Measurements from ENCODE around the gene CD2.
"Not testable (repeated sequence)": the region's sequence is repeated elsewhere in the genome, so short reads cannot be mapped to it uniquely, and the experiment has no call there.

The CD2 gene

GRCh38 chr1:116758456-116758815, 4.2 kb downstream of the CD2 start:
- H4K8ac ChIP-seq (ENCODE audit: low read depth, low read length); H3K27me3 ChIP-seq (ENCODE audit: insufficient read depth, low read length, poor library complexity); DNase-seq; H3K23ac ChIP-seq (ENCODE audit: low read length); H4K5ac ChIP-seq (ENCODE audit: low read length); H3K9ac ChIP-seq (ENCODE audit: low read length); H3K4me2 ChIP-seq (ENCODE audit: low read length); H3K4ac ChIP-seq (ENCODE audit: low read depth, low read length); H3K36me3 ChIP-seq (ENCODE audit: control insufficient read depth, insufficient read depth, low read length); H3K79me2 ChIP-seq (ENCODE audit: control insufficient read depth, insufficient read depth, low read length); H3K18ac ChIP-seq (ENCODE audit: low read length); H3K27ac ChIP-seq (ENCODE audit: low read depth, low read length); H3K79me1 ChIP-seq (ENCODE audit: low read length); H2BK5ac ChIP-seq (ENCODE audit: low read length); H3K4me1 ChIP-seq (ENCODE audit: control insufficient read depth, low read depth, low read length); H2BK120ac ChIP-seq (ENCODE audit: low read depth, low read length); H2BK15ac ChIP-seq (replicated peaks; ENCODE audit: low read depth); H2AK5ac ChIP-seq (ENCODE audit: low read length); H3K4me3 ChIP-seq (ENCODE audit: low read length); H3K56ac ChIP-seq (ENCODE audit: low read length): not testable (repeated sequence)
- no CpG with 5 or more reads among the region's 5 CpGs for WGBS (ENCODE audit: extremely low coverage, insufficient coverage, low lambda C conversion rate)

DNA sequence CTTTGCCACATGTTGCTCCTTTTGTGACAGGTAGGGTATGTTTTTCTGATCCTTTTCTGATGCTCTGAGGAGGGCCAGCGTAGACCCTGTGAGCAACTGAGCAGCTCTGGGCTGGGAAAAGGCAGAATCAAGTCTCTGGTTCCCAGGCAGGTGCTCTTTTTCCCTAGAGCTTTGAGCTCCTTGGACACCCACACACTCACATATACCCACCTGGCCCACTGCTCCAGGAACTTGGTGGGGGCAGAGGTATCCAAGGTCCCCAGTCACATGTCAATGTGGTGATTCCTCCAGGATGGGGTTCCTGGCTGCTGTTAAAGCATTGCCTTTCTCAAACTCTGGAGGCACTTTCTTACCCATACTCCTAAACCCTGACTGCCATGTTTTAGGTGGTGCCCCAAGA, 5.4 kb downstream of the CD2 start:
- Histone ChIP-seq H2AK5ac (ENCODE audit: low read length) (no peak overlapping the region), H3K27me3 (ENCODE audit: insufficient read depth, low read length, poor library complexity) (no peaks in the 10 kb centered on the region), H4K8ac (ENCODE audit: low read depth, low read length) (no peak overlapping the region), H3K79me2 (ENCODE audit: control insufficient read depth, insufficient read depth, low read length) (no peaks in the 10 kb centered on the region), H2BK120ac (ENCODE audit: low read depth, low read length) (no peak overlapping the region), H2BK15ac (replicated peaks; ENCODE audit: low read depth) (no peak overlapping the region), H3K9ac (ENCODE audit: low read length) (no peak overlapping the region), H3K18ac (ENCODE audit: low read length) (no peak overlapping the region), H2BK5ac (ENCODE audit: low read length) (no peak overlapping the region), H3K23ac (ENCODE audit: low read length) (no peak overlapping the region), H3K79me1 (ENCODE audit: low read length) (no peaks in the 10 kb centered on the region), H3K4ac (ENCODE audit: low read depth, low read length) (no peak overlapping the region), H4K5ac (ENCODE audit: low read length) (no peak overlapping the region), H3K4me1 (ENCODE audit: control insufficient read depth, low read depth, low read length) (no peaks in the 10 kb centered on the region), H3K56ac (ENCODE audit: low read length) (no peak overlapping the region), H3K36me3 (ENCODE audit: control insufficient read depth, insufficient read depth, low read length) (no peaks in the 10 kb centered on the region), H3K4me3 (ENCODE audit: low read length) (no peak overlapping the region), H3K4me2 (ENCODE audit: low read length) (no peak overlapping the region), H3K27ac (ENCODE audit: low read depth, low read length) (no peak overlapping the region)
- no CpG with 5 or more reads among the region's 1 CpG for WGBS (ENCODE audit: extremely low coverage, insufficient coverage, low lambda C conversion rate)
- DNase-seq, result no peak

DNA sequence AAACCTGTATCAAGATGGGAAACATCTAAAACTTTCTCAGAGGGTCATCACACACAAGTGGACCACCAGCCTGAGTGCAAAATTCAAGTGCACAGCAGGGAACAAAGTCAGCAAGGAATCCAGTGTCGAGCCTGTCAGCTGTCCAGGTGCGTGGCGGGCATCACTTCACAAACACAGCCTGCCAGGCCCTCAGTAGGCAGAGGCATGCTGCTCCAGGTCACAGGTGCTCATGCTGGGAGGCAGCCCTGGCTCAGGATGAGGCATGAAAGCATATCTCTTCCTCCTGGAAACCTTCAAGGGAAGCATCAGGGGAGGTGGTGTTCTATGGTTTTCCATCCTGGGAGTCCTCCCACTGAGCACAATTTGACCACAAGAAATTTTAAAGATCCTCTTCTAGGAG, 6.3 kb downstream of the CD2 start:
- Histone ChIP-seq H3K56ac (ENCODE audit: low read length) (no peak overlapping the region), H3K79me1 (ENCODE audit: low read length) (no peaks in the 10 kb centered on the region), H2BK120ac (ENCODE audit: low read depth, low read length) (no peak overlapping the region), H2AK5ac (ENCODE audit: low read length) (no peak overlapping the region), H3K4me1 (ENCODE audit: control insufficient read depth, low read depth, low read length) (no peaks in the 10 kb centered on the region), H3K36me3 (ENCODE audit: control insufficient read depth, insufficient read depth, low read length) (no peaks in the 10 kb centered on the region), H3K27me3 (ENCODE audit: insufficient read depth, low read length, poor library complexity) (no peaks in the 10 kb centered on the region), H3K27ac (ENCODE audit: low read depth, low read length) (no peak overlapping the region), H3K9ac (ENCODE audit: low read length) (no peak overlapping the region), H3K23ac (ENCODE audit: low read length) (no peak overlapping the region), H2BK15ac (replicated peaks; ENCODE audit: low read depth) (no peak overlapping the region), H4K8ac (ENCODE audit: low read depth, low read length) (no peak overlapping the region), H4K5ac (ENCODE audit: low read length) (no peak overlapping the region), H3K79me2 (ENCODE audit: control insufficient read depth, insufficient read depth, low read length) (no peaks in the 10 kb centered on the region), H3K4me3 (ENCODE audit: low read length) (no peak overlapping the region), H2BK5ac (ENCODE audit: low read length) (no peak overlapping the region), H3K4ac (ENCODE audit: low read depth, low read length) (no peak overlapping the region), H3K18ac (ENCODE audit: low read length) (no peak overlapping the region), H3K4me2 (ENCODE audit: low read length) (no peak overlapping the region)
- no peak for DNase-seq
- no CpG with 5 or more reads among the region's 3 CpGs for WGBS (ENCODE audit: extremely low coverage, insufficient coverage, low lambda C conversion rate)

GRCh38 chr1:116760996-116761665, 6.9 kb downstream of the CD2 start:
- Histone ChIP-seq H3K9ac (ENCODE audit: low read length) (no peak overlapping the region), H3K18ac (ENCODE audit: low read length) (no peak overlapping the region), H2AK5ac (ENCODE audit: low read length) (no peak overlapping the region), H3K4me2 (ENCODE audit: low read length) (no peak overlapping the region), H3K27me3 (ENCODE audit: insufficient read depth, low read length, poor library complexity) (no peaks in the 10 kb centered on the region), H3K27ac (ENCODE audit: low read depth, low read length) (no peak overlapping the region), H4K5ac (ENCODE audit: low read length) (no peak overlapping the region), H4K8ac (ENCODE audit: low read depth, low read length) (no peak overlapping the region), H2BK15ac (replicated peaks; ENCODE audit: low read depth) (no peak overlapping the region), H2BK5ac (ENCODE audit: low read length) (no peak overlapping the region), H3K4ac (ENCODE audit: low read depth, low read length) (no peak overlapping the region), H3K56ac (ENCODE audit: low read length) (no peak overlapping the region), H3K79me1 (ENCODE audit: low read length) (no peaks in the 10 kb centered on the region), H3K79me2 (ENCODE audit: control insufficient read depth, insufficient read depth, low read length) (no peaks in the 10 kb centered on the region), H3K23ac (ENCODE audit: low read length) (no peak overlapping the region), H2BK120ac (ENCODE audit: low read depth, low read length) (no peak overlapping the region), H3K4me1 (ENCODE audit: control insufficient read depth, low read depth, low read length) (no peaks in the 10 kb centered on the region), H3K4me3 (ENCODE audit: low read length) (no peak overlapping the region), H3K36me3 (ENCODE audit: control insufficient read depth, insufficient read depth, low read length) (no peaks in the 10 kb centered on the region)
- DNase-seq, result no peak
- no CpG with 5 or more reads among the region's 4 CpGs for WGBS (ENCODE audit: extremely low coverage, insufficient coverage, low lambda C conversion rate)

DNA sequence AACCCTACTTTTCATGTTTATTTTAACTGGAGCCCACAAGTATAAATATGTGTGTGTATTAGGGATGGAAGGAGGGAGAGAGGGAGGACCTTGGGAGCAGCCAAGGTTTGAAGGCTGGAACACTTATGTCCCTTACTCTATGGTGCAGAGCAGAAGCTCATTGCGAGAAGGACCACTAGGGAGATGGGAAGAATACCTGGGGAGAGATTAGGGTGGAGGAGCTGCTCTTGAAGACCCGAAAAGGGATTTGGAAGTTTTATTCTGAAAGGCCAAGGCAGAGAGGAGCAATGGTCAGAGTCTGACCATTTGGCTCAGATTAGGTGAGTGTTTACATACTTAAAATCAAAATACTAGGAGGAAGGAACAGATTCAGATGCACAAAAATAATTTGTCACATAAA, 8.1 kb downstream of the CD2 start:
- Histone ChIP-seq H4K8ac (ENCODE audit: low read depth, low read length) (no peak overlapping the region), H3K36me3 (ENCODE audit: control insufficient read depth, insufficient read depth, low read length) (no peaks in the 10 kb centered on the region), H3K4me3 (ENCODE audit: low read length) (no peak overlapping the region), H3K4me1 (ENCODE audit: control insufficient read depth, low read depth, low read length) (no peaks in the 10 kb centered on the region), H3K27me3 (ENCODE audit: insufficient read depth, low read length, poor library complexity) (no peaks in the 10 kb centered on the region), H3K27ac (ENCODE audit: low read depth, low read length) (no peak overlapping the region), H2AK5ac (ENCODE audit: low read length) (no peak overlapping the region), H4K5ac (ENCODE audit: low read length) (no peak overlapping the region), H3K4ac (ENCODE audit: low read depth, low read length) (no peak overlapping the region), H3K9ac (ENCODE audit: low read length) (no peak overlapping the region), H3K23ac (ENCODE audit: low read length) (no peak overlapping the region), H2BK120ac (ENCODE audit: low read depth, low read length) (no peak overlapping the region), H2BK5ac (ENCODE audit: low read length) (no peak overlapping the region), H3K4me2 (ENCODE audit: low read length) (no peak overlapping the region), H2BK15ac (replicated peaks; ENCODE audit: low read depth) (no peak overlapping the region), H3K56ac (ENCODE audit: low read length) (no peak overlapping the region), H3K79me2 (ENCODE audit: control insufficient read depth, insufficient read depth, low read length) (no peaks in the 10 kb centered on the region), H3K79me1 (ENCODE audit: low read length) (no peaks in the 10 kb centered on the region), H3K18ac (ENCODE audit: low read length) (no peak overlapping the region)
- DNase-seq, result no peak
- WGBS (ENCODE audit: extremely low coverage, insufficient coverage, low lambda C conversion rate), result no CpG with 5 or more reads among the region's 2 CpGs

GRCh38 chr1:116762781-116763115, 8.5 kb downstream of the CD2 start:
- no peaks in the 10 kb centered on the region for H3K79me1 ChIP-seq (ENCODE audit: low read length)
- no peak overlapping the region for H4K5ac ChIP-seq (ENCODE audit: low read length)
- no peak overlapping the region for H3K27ac ChIP-seq (ENCODE audit: low read depth, low read length)
- no peak overlapping the region for H3K9ac ChIP-seq (ENCODE audit: low read length)
- H3K4ac ChIP-seq (ENCODE audit: low read depth, low read length), result no peak overlapping the region
- no peak overlapping the region for H3K23ac ChIP-seq (ENCODE audit: low read length)
- no peak for DNase-seq
- H2BK5ac ChIP-seq (ENCODE audit: low read length), result no peak overlapping the region
- H3K36me3 ChIP-seq (ENCODE audit: control insufficient read depth, insufficient read depth, low read length), result no peaks in the 10 kb centered on the region
- H3K4me1 ChIP-seq (ENCODE audit: control insufficient read depth, low read depth, low read length), result no peaks in the 10 kb centered on the region
- no peak overlapping the region for H4K8ac ChIP-seq (ENCODE audit: low read depth, low read length)
- no peak overlapping the region for H3K18ac ChIP-seq (ENCODE audit: low read length)
- no peak overlapping the region for H3K56ac ChIP-seq (ENCODE audit: low read length)
- H2BK15ac ChIP-seq (replicated peaks; ENCODE audit: low read depth), result no peak overlapping the region
- no peak overlapping the region for H3K4me3 ChIP-seq (ENCODE audit: low read length)
- H2BK120ac ChIP-seq (ENCODE audit: low read depth, low read length), result no peak overlapping the region
- no peaks in the 10 kb centered on the region for H3K79me2 ChIP-seq (ENCODE audit: control insufficient read depth, insufficient read depth, low read length)
- no CpG with 5 or more reads among the region's 3 CpGs for WGBS (ENCODE audit: extremely low coverage, insufficient coverage, low lambda C conversion rate)
- H2AK5ac ChIP-seq (ENCODE audit: low read length), result no peak overlapping the region
- H3K27me3 ChIP-seq (ENCODE audit: insufficient read depth, low read length, poor library complexity), result no peaks in the 10 kb centered on the region
- no peak overlapping the region for H3K4me2 ChIP-seq (ENCODE audit: low read length)

Measured in mesendoderm (in vitro differentiated cells).